ENCODE results near the gene GBP6. TPM values are rescaled to one million over a fixed set of nuclear protein-coding genes. Genes with fewer than 3 reads are reported as not detected.

Gene GBP6
- total RNA-seq, 1 donor from 2014 or later, result 0.07 TPM

GRCh38 chr1:89363196-89363595 lies 663 bp upstream of the GBP6 start:
- no peak overlapping the region for H3K4me3 ChIP-seq (ENCODE audit: insufficient read depth, low read depth, low read length)
- no peaks in the 10 kb centered on the region for H3K36me3 ChIP-seq (ENCODE audit: insufficient read depth, low read length)
- DNase-seq (ENCODE audit: low read depth) (peak; percentile 33), FAIRE-seq (no peak)
- Mint-ChIP-seq H3K9me3 (ENCODE audit: unreplicated experiment) (no peaks in the 10 kb centered on the region), H3K27ac (ENCODE audit: unreplicated experiment) (peak overlapping the region; percentile 35), H3K4me1 (ENCODE audit: low read depth, unreplicated experiment) (peaks cover 10% of the 10 kb centered on the region), H3K36me3 (ENCODE audit: low read depth, unreplicated experiment) (no peaks in the 10 kb centered on the region), H3K27me3 (ENCODE audit: low read depth, unreplicated experiment) (no peaks in the 10 kb centered on the region), H3K4me3 (ENCODE audit: unreplicated experiment) (no peak overlapping the region)
- H3K4me2 ChIP-seq (ENCODE audit: low read length), result peak overlapping the region; percentile 33
- no peaks in the 10 kb centered on the region for H3K27me3 ChIP-seq (ENCODE audit: insufficient read depth, low read length)
- H3K79me2 ChIP-seq (ENCODE audit: insufficient read depth, low read length), result no peaks in the 10 kb centered on the region
- no peaks in the 10 kb centered on the region for H3K9me3 ChIP-seq (ENCODE audit: insufficient read depth, low read depth, low read length)
- no peaks in the 10 kb centered on the region for H4K20me1 ChIP-seq (ENCODE audit: insufficient read depth, low read length)
- TF ChIP-seq, protein P1, sequence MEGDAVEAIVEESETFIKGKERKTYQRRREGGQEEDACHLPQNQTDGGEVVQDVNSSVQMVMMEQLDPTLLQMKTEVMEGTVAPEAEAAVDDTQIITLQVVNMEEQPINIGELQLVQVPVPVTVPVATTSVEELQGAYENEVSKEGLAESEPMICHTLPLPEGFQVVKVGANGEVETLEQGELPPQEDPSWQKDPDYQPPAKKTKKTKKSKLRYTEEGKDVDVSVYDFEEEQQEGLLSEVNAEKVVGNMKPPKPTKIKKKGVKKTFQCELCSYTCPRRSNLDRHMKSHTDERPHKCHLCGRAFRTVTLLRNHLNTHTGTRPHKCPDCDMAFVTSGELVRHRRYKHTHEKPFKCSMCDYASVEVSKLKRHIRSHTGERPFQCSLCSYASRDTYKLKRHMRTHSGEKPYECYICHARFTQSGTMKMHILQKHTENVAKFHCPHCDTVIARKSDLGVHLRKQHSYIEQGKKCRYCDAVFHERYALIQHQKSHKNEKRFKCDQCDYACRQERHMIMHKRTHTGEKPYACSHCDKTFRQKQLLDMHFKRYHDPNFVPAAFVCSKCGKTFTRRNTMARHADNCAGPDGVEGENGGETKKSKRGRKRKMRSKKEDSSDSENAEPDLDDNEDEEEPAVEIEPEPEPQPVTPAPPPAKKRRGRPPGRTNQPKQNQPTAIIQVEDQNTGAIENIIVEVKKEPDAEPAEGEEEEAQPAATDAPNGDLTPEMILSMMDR (IDR thresholded peaks at IDR 0.05; ENCODE audit: insufficient read depth, low read depth, low read length), result no peak
- TF ChIP-seq EZH2 (IDR thresholded peaks at IDR 0.05; ENCODE audit: insufficient read depth, low read length), result no peak
- no peak overlapping the region for H2AFZ ChIP-seq (ENCODE audit: low read depth, low read length)
- no peak overlapping the region for H3K27ac ChIP-seq (ENCODE audit: low read depth, low read length)
- no peak overlapping the region for H3K9ac ChIP-seq (ENCODE audit: low read length)
- no peaks in the 10 kb centered on the region for H3K4me1 ChIP-seq (ENCODE audit: insufficient read depth, low read length)

- no peaks in the 10 kb centered on the region for H3K27me3 Mint-ChIP-seq (ENCODE audit: low read depth, unreplicated experiment)
- Histone ChIP-seq H3K4me3 (ENCODE audit: insufficient read depth, low read depth, low read length) (no peak overlapping the region), H3K9ac (ENCODE audit: low read length) (no peak overlapping the region), H3K4me2 (ENCODE audit: low read length) (no peak overlapping the region), H4K20me1 (ENCODE audit: insufficient read depth, low read length) (no peaks in the 10 kb centered on the region), H2AFZ (ENCODE audit: low read depth, low read length) (no peak overlapping the region), H3K79me2 (ENCODE audit: insufficient read depth, low read length) (no peaks in the 10 kb centered on the region), H3K27ac (ENCODE audit: low read depth, low read length) (no peak overlapping the region), H3K36me3 (ENCODE audit: insufficient read depth, low read length) (no peaks in the 10 kb centered on the region), H3K9me3 (ENCODE audit: insufficient read depth, low read depth, low read length) (no peaks in the 10 kb centered on the region), H3K4me1 (ENCODE audit: insufficient read depth, low read length) (no peaks in the 10 kb centered on the region), H3K27me3 (ENCODE audit: insufficient read depth, low read length) (no peaks in the 10 kb centered on the region)
- H3K4me1 Mint-ChIP-seq (ENCODE audit: low read depth, unreplicated experiment), result peaks cover 10% of the 10 kb centered on the region
- TF ChIP-seq, protein P1 (IDR thresholded peaks at IDR 0.05; ENCODE audit: insufficient read depth, low read depth, low read length), result no peak
- no peak for TF ChIP-seq EZH2 (IDR thresholded peaks at IDR 0.05; ENCODE audit: insufficient read depth, low read length)
- DNase-seq (ENCODE audit: low read depth), result no peak
- H3K36me3 Mint-ChIP-seq (ENCODE audit: low read depth, unreplicated experiment), result no peaks in the 10 kb centered on the region
- H3K27ac Mint-ChIP-seq (ENCODE audit: unreplicated experiment), result no peak overlapping the region
- H3K9me3 Mint-ChIP-seq (ENCODE audit: unreplicated experiment), result no peaks in the 10 kb centered on the region
- FAIRE-seq, result no peak
- H3K4me3 Mint-ChIP-seq (ENCODE audit: unreplicated experiment), result no peak overlapping the region
These were observed 1.2 kb downstream of the GBP6 start for GRCh38 chr1:89364954-89365550.

DNA sequence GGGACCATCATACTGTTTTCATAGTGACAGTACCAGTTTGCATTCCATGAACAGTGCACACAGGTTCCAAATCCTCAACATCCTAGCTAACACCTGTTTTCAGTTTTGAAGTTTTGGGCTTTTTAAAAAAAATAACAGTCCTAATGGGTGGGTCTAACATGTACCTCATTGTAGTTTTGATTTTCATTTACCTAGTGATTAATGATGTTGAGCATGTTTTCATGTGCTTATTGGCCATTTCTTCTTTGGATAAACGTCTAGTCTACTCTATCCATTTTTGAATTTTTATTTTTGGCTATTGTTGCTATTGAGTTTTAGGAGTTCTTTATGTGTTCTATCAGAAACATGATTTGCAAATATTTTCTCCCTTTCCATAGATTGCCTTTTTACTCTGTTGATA lies 3.4 kb downstream of the GBP6 start:
- no peaks in the 10 kb centered on the region for H3K4me1 ChIP-seq (ENCODE audit: insufficient read depth, low read length)
- H3K9me3 ChIP-seq (ENCODE audit: insufficient read depth, low read depth, low read length), result no peaks in the 10 kb centered on the region
- Mint-ChIP-seq H3K27me3 (ENCODE audit: low read depth, unreplicated experiment) (no peaks in the 10 kb centered on the region), H3K4me1 (ENCODE audit: low read depth, unreplicated experiment) (peaks cover 10% of the 10 kb centered on the region), H3K4me3 (ENCODE audit: unreplicated experiment) (no peak overlapping the region), H3K27ac (ENCODE audit: unreplicated experiment) (no peak overlapping the region), H3K9me3 (ENCODE audit: unreplicated experiment) (no peaks in the 10 kb centered on the region), H3K36me3 (ENCODE audit: low read depth, unreplicated experiment) (no peaks in the 10 kb centered on the region)
- no peak overlapping the region for H3K4me3 ChIP-seq (ENCODE audit: insufficient read depth, low read depth, low read length)
- DNase-seq (ENCODE audit: low read depth) (no peak), FAIRE-seq (no peak)
- no peaks in the 10 kb centered on the region for H4K20me1 ChIP-seq (ENCODE audit: insufficient read depth, low read length)
- H3K4me2 ChIP-seq (ENCODE audit: low read length), result no peak overlapping the region
- H3K27me3 ChIP-seq (ENCODE audit: insufficient read depth, low read length), result no peaks in the 10 kb centered on the region
- H3K9ac ChIP-seq (ENCODE audit: low read length), result no peak overlapping the region
- no peaks in the 10 kb centered on the region for H3K36me3 ChIP-seq (ENCODE audit: insufficient read depth, low read length)
- H3K27ac ChIP-seq (ENCODE audit: low read depth, low read length), result no peak overlapping the region
- H3K79me2 ChIP-seq (ENCODE audit: insufficient read depth, low read length), result no peaks in the 10 kb centered on the region
- H2AFZ ChIP-seq (ENCODE audit: low read depth, low read length), result no peak overlapping the region
- no peak for TF ChIP-seq EZH2 (IDR thresholded peaks at IDR 0.05; ENCODE audit: insufficient read depth, low read length)
- TF ChIP-seq, protein P1 (IDR thresholded peaks at IDR 0.05; ENCODE audit: insufficient read depth, low read depth, low read length), result no peak
